ENCODE measurements around the gene ADAMTS2. TPM values are rescaled to one million over a fixed set of nuclear protein-coding genes. Genes with fewer than 3 reads are reported as not detected.

The ADAMTS2 gene
- total and polyA plus RNA-seq, 12 donors, result 4.3 to 70.3 (median 22.4) TPM

GRCh38 chr5:179272326-179273072 is 72.8 kb downstream of the ADAMTS2 start:
- intact Hi-C loops (cut with DNase I), result no loop called here
- peak in 3 of 7 donors; percentile 3 to 11 (median 9) for DNase-seq
- Histone ChIP-seq H3K9me3 (replicated peaks in 1 of 3) (no peaks in the 10 kb centered on the region), H3K36me3 (replicated peaks in 1 of 2) (no peaks in the 10 kb centered on the region), H3K4me1 (replicated peaks in 1 of 2) (peaks cover 0 to 10% of the 10 kb centered on the region in 2 donors), H3K4me3 (no peak overlapping the region), H3K27ac (peak overlapping the region in 2 of 5 donors; percentile 26 to 83), H3K27me3 (no peaks in the 10 kb centered on the region)
- WGBS, 4 donors, result 74 to 85% (median 82%) methylated on average over 3 to 19 of the region's 19 CpGs
- TF ChIP-seq CTCF (IDR thresholded peaks at IDR 0.05), result no peak
- TF ChIP-seq POLR2A (IDR thresholded peaks at IDR 0.05), result no peak

- H3K27ac ChIP-seq, result peak overlapping the region in 2 of 5 donors; percentile 26 to 62
- no peaks in the 10 kb centered on the region for H3K36me3 ChIP-seq (replicated peaks in 1 of 2)
- H3K27me3 ChIP-seq, result no peaks in the 10 kb centered on the region
- no peak overlapping the region for H3K4me3 ChIP-seq
- TF ChIP-seq POLR2A (IDR thresholded peaks at IDR 0.05) (no peak), CTCF (IDR thresholded peaks at IDR 0.05) (no peak)
- peaks cover 0 to 10% of the 10 kb centered on the region in 2 donors for H3K4me1 ChIP-seq (replicated peaks in 1 of 2)
- H3K9me3 ChIP-seq (replicated peaks in 1 of 3), result no peaks in the 10 kb centered on the region
- WGBS, 4 donors, result 60 to 83% (median 71%) methylated on average over 1 to 13 of the region's 13 CpGs
- intact Hi-C loops (cut with DNase I), result no loop called here
- DNase-seq, result peak in 3 of 7 donors; percentile 1 to 7 (median 5)
These were observed 73.4 kb downstream of the ADAMTS2 start for GRCh38 chr5:179271821-179272325.

- H3K27me3 ChIP-seq, result no peaks in the 10 kb centered on the region
- intact Hi-C loops (cut with DNase I), result no loop called here
- H3K9me3 ChIP-seq (replicated peaks in 1 of 3), result no peaks in the 10 kb centered on the region
- no peak overlapping the region for H3K4me3 ChIP-seq
- DNase-seq, result no peak
- peaks cover 0 to 8% of the 10 kb centered on the region in 2 donors for H3K4me1 ChIP-seq (replicated peaks in 1 of 2)
- H3K36me3 ChIP-seq (replicated peaks in 1 of 2), result no peaks in the 10 kb centered on the region
- TF ChIP-seq CTCF (IDR thresholded peaks at IDR 0.05), result no peak
- no peak for TF ChIP-seq POLR2A (IDR thresholded peaks at IDR 0.05)
- H3K27ac ChIP-seq, result peak overlapping the region in 2 of 5 donors; percentile 17 to 62
- 70 to 98% (median 86%) methylated on average over 3 to 8 of the region's 8 CpGs for WGBS, 4 donors
These were observed 73.9 kb downstream of the ADAMTS2 start for GRCh38 chr5:179271428-179271734.

- Histone ChIP-seq H3K4me3 (no peak overlapping the region), H3K36me3 (replicated peaks in 1 of 2) (no peaks in the 10 kb centered on the region), H3K9me3 (replicated peaks in 1 of 3) (no peaks in the 10 kb centered on the region), H3K4me1 (replicated peaks in 1 of 2) (peaks cover 0 to 10% of the 10 kb centered on the region in 2 donors), H3K27ac (peak overlapping the region in 3 of 5 donors; percentile 39 to 78 (median 71)), H3K27me3 (no peaks in the 10 kb centered on the region)
- intact Hi-C loops (cut with DNase I), result no loop called here
- no peak for TF ChIP-seq CTCF (IDR thresholded peaks at IDR 0.05)
- no peak for TF ChIP-seq POLR2A (IDR thresholded peaks at IDR 0.05)
- peak in 6 of 7 donors; percentile 14 to 65 (median 22) for DNase-seq
- WGBS, 4 donors, result 70 to 77% (median 74%) methylated on average over 7 to 15 of the region's 15 CpGs
These were observed 74.5 kb downstream of the ADAMTS2 start for GRCh38 chr5:179270581-179271427.
